Osteoblast (primary cell): ENCODE results near the gene GPR137B. TPM values are rescaled to one million over a fixed set of nuclear protein-coding genes. Genes with fewer than 3 reads are reported as not detected.

ENCODE experiments used
- DNase-seq: peaks from one replicate; pipeline ENCODE4 v3.0.0; 2011; ENCODE audit warnings: low spot score, mixed read lengths; ENCODE audit not compliant: insufficient read length; ENCODE audit errors: missing footprints
- H2AFZ ChIP-seq: 2 replicates; pipeline ENCODE4 v1.6.0; 2011; ENCODE audit warnings: mild to moderate bottlenecking, low read length
- H3K27ac ChIP-seq: 2 replicates; pipeline ENCODE4 v1.5.1; 2011; ENCODE audit warnings: mild to moderate bottlenecking, low read depth, low read length, moderate library complexity
- H3K27me3 ChIP-seq: 2 replicates; pipeline ENCODE4 v1.6.0; 2012; ENCODE audit warnings: mild to moderate bottlenecking, control low read depth, inconsistent platforms, low read length, moderate library complexity; ENCODE audit not compliant: insufficient read depth
- H3K36me3 ChIP-seq: 2 replicates; pipeline ENCODE4 v1.5.1; 2011; ENCODE audit warnings: mild to moderate bottlenecking, low read length, control low read depth, moderate library complexity; ENCODE audit not compliant: insufficient read depth
- H3K4me1 ChIP-seq: 2 replicates; pipeline ENCODE4 v1.5.1; 2011; ENCODE audit warnings: mild to moderate bottlenecking, low read length, control low read depth, moderate library complexity; ENCODE audit not compliant: insufficient read depth
- H3K4me2 ChIP-seq: 2 replicates; pipeline ENCODE4 v1.6.0; 2011; ENCODE audit warnings: mild to moderate bottlenecking, low read length; ENCODE audit not compliant: insufficient read depth
- H3K4me3 ChIP-seq: fragments of 200-600 bp; sonication (generic); 3 replicates; pipeline ENCODE4 v1.5.1; 2012; ENCODE audit warnings: mild to moderate bottlenecking, low read length, inconsistent platforms; ENCODE audit not compliant: insufficient read depth
- H3K79me2 ChIP-seq: 2 replicates; pipeline ENCODE4 v1.6.0; 2012; ENCODE audit warnings: mild to moderate bottlenecking, low read length, control low read depth, inconsistent platforms; ENCODE audit not compliant: insufficient read depth
- H3K9me3 ChIP-seq: 2 replicates; pipeline ENCODE4 v1.5.1; 2011; ENCODE audit warnings: low read depth, low read length, control low read depth
- H4K20me1 ChIP-seq: 2 replicates; pipeline ENCODE4 v1.6.0; 2012; ENCODE audit warnings: mild to moderate bottlenecking, low read length, control low read depth; ENCODE audit not compliant: insufficient read depth
- total RNA-seq: library from RNA; depleted of rRNA; stranded (reverse); fragments of >200 nt; gene quantifications from 2 replicates; pipeline ENCODE4 v1.2.3, GENCODE V29; 2012
- TF ChIP-seq, protein P1 (sequence below): IDR thresholded peaks from 2 replicates; pipeline ENCODE4 v1.5.1; 2011; ENCODE audit warnings: mild to moderate bottlenecking, low read depth, low read length, moderate library complexity; ENCODE audit errors: extremely low read depth

GPR137B gene
- total RNA-seq, 1 donor: 23.5 TPM

- Histone ChIP-seq H3K4me1 (no peaks in the 10 kb centered on the region), H3K9me3 (no peaks in the 10 kb centered on the region), H3K36me3 (no peaks in the 10 kb centered on the region), H3K4me2 (no peak overlapping the region), H4K20me1 (no peaks in the 10 kb centered on the region), H3K27me3 (peaks cover 2% of the 10 kb centered on the region), H3K27ac (no peak overlapping the region), H3K79me2 (no peaks in the 10 kb centered on the region), H3K4me3 (no peak overlapping the region), H2AFZ (no peak overlapping the region)
- DNase-seq: no peak
- TF ChIP-seq, protein P1, sequence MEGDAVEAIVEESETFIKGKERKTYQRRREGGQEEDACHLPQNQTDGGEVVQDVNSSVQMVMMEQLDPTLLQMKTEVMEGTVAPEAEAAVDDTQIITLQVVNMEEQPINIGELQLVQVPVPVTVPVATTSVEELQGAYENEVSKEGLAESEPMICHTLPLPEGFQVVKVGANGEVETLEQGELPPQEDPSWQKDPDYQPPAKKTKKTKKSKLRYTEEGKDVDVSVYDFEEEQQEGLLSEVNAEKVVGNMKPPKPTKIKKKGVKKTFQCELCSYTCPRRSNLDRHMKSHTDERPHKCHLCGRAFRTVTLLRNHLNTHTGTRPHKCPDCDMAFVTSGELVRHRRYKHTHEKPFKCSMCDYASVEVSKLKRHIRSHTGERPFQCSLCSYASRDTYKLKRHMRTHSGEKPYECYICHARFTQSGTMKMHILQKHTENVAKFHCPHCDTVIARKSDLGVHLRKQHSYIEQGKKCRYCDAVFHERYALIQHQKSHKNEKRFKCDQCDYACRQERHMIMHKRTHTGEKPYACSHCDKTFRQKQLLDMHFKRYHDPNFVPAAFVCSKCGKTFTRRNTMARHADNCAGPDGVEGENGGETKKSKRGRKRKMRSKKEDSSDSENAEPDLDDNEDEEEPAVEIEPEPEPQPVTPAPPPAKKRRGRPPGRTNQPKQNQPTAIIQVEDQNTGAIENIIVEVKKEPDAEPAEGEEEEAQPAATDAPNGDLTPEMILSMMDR: no peak
Observed at GRCh38 chr1:236127045-236127444, 15.3 kb upstream of the GPR137B start.

- H4K20me1 ChIP-seq: no peaks in the 10 kb centered on the region
- no peaks in the 10 kb centered on the region for H3K9me3 ChIP-seq
- H3K36me3 ChIP-seq: no peaks in the 10 kb centered on the region
- peaks cover 5% of the 10 kb centered on the region for H3K27me3 ChIP-seq
- no peak overlapping the region for H3K27ac ChIP-seq
- H2AFZ ChIP-seq: no peak overlapping the region
- peak; percentile 90 for DNase-seq
- H3K4me2 ChIP-seq: no peak overlapping the region
- H3K4me1 ChIP-seq: no peaks in the 10 kb centered on the region
- H3K4me3 ChIP-seq: no peak overlapping the region
- TF ChIP-seq, protein P1: no peak
- no peaks in the 10 kb centered on the region for H3K79me2 ChIP-seq
Observed at GRCh38 chr1:236128646-236129178, 13.6 kb upstream of the GPR137B start.

GRCh38 chr1:236129306-236129705 lies 13.0 kb upstream of the GPR137B start:
- no peaks in the 10 kb centered on the region for H3K36me3 ChIP-seq

DNA sequence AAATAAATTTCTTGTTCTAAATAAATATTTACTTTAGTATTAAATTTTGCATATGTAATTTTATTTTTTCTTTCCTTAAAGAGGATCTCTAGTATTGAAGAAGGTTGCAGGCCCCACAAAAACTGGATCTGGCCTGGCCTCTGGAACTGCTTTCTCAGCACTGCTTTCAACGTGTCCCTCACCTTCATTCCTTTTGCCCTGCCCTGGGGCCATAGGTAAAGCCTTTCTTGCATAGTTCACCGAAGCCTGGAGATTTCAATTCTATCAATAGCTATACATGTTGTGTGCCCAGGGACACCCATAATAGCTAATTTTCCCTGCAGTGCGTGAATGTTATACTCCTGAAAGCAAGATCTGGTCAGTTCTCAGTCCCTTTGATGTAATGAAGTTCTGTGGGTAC lies 12.0 kb upstream of the GPR137B start:
- TF ChIP-seq, protein P1: no peak
- Histone ChIP-seq H3K79me2 (no peaks in the 10 kb centered on the region), H3K4me2 (no peak overlapping the region), H3K4me1 (no peaks in the 10 kb centered on the region), H2AFZ (no peak overlapping the region), H3K4me3 (no peak overlapping the region), H3K27me3 (peaks cover 5% of the 10 kb centered on the region), H4K20me1 (no peaks in the 10 kb centered on the region), H3K9me3 (no peaks in the 10 kb centered on the region), H3K36me3 (no peaks in the 10 kb centered on the region), H3K27ac (no peak overlapping the region)
- peak; percentile 36 for DNase-seq

More at GRCh38 chr1:236129306-236129705, 13.0 kb upstream of the GPR137B start:
- no peak overlapping the region for H3K4me3 ChIP-seq
- no peaks in the 10 kb centered on the region for H3K9me3 ChIP-seq
- H2AFZ ChIP-seq: no peak overlapping the region
- TF ChIP-seq, protein P1: no peak
- no peaks in the 10 kb centered on the region for H4K20me1 ChIP-seq
- peak; percentile 25 for DNase-seq
- no peak overlapping the region for H3K4me2 ChIP-seq
- peaks cover 5% of the 10 kb centered on the region for H3K27me3 ChIP-seq
- H3K79me2 ChIP-seq: no peaks in the 10 kb centered on the region
- no peak overlapping the region for H3K27ac ChIP-seq
- no peaks in the 10 kb centered on the region for H3K4me1 ChIP-seq
